ENCODE data around the gene ATXN7L1.
"Not testable (repeated sequence)": the region's sequence is repeated elsewhere in the genome, so short reads cannot be mapped to it uniquely, and the experiment has no call there.

Gene ATXN7L1

DNA sequence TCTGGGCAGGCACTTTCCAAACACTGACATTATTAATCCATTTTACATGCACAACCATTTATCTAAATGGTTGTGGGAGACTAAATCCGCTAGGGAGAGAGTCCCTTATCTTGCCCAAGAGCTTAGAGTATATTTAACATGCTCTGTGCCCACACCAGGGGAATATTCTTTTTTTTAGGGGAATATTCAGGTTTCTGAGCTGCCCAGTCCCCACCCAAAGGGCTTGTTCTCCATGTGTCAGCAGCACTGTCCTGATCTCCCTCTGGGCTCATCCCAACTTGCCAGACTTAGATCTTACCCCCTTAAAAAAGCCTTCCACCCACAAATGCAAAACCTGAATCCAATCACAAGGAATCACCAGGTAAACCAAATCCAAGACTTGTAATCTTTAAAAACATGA, 132.1 kb downstream of the ATXN7L1 start:
- DNase-seq (ENCODE audit: low spot score), result no peak

DNA sequence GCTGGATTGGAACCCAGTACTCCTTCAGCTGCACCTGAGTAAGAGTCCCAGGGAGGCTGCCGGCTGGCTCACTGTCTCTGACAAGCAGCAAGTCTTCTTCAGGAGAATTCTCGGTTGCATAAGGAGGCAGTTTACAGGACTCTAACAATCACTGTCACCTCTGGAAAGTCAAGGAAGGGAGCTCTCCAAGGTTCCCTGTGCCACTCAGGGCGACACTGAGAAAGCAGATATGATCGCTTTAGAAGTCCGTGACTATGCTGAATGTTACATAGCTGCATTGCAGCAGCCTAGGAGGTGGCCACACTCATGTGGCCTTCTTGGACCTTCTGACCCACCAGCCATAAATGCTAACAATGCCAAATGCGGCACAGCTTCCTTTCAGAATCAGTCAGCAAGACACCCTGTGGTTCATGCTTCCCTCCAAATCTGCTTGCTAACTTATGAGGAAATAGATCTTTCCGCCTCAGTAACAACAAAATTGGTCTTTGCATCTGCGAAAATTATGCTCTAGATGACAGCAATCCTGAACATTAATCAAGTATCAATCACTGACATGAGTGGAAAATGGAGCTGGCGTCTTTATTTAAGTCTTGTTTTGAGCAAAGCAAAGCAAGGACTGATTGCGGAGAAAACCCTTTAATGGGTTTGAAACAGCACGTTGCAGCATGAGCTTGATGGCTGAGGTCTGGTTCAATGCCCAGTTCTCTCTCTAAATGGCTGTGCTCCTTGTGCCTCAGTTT, 132.9 kb downstream of the ATXN7L1 start:
- DNase-seq (ENCODE audit: low spot score), result no peak

DNA sequence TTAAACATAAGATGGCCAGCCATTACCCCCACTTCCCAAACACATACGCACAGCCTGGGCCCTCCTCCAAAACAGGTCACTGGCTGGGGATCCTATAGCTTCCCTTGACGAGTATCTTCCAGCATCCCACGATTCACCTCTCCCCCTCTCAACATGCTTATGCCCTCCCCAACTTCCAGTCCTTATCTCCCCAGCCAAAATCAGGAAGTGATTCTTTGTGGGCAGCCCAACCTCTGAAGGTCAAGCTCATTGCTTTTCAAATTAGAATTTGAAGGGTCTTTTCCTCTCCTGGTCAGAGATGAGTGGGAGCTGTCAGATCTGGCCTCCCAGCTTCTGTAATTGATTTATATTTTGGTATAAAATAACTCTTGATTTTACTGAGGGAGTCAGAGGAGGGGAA, 133.6 kb downstream of the ATXN7L1 start:
- no peak for DNase-seq (ENCODE audit: low spot score)

DNA sequence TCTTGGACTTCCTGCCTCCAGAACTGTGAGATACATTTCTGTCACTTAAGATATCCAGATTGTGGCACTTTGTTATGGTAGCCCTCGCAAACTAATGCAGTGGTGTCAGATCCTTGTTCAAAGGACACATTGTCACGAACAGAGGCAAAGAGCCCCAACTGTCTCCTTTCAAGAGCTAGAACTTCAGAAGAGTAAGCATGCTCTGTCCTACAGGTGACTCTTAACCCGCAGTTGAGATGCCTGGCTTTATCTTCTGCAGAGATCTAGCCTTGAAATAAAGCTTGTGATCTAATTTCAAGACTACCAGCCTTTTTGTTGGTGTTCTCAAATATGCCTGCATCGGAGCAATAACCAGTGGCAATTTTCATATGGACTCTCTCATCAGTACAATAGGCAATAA, 134.4 kb downstream of the ATXN7L1 start:
- DNase-seq (ENCODE audit: low spot score), result no peak

DNA sequence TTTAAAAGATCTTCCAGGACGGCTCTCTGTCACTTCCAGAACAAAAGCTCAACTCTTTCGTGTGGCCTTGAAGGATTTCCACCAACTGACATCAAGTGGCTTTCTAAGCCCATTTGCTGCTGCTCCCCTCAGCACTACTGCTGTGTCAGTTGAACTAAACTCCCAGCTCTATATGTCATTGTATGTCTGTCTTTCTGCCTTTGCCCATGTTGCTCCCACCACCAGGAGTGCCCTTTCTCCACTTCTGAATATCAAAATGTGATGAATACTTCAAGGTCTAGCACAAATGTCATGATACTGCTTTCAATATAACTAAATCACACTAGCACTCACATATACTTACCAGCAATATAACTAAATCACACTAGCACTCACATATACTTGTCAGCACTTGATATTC, 138.3 kb downstream of the ATXN7L1 start:
- DNase-seq (ENCODE audit: low spot score), result no peak

DNA sequence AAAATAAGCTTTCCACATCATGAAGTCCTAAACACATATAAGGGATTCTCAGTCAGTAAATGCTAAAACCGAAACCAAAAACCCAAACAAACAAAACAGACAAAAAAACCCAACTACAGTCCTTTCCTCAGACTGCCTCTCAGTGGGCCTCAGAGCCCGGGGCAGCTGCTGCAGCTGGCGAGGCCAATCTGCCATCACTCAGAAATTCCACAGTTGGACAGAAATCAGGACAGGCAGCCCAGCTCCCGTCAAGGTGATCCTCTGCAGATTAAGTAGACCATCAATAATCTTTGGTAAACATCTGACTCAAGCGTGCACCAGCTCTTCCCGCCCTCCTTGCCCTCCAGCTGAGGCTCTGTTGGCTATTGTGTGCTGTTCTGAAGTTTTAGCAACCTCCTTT, 142.2 kb downstream of the ATXN7L1 start:
- no peak for DNase-seq (ENCODE audit: low spot score)

DNA sequence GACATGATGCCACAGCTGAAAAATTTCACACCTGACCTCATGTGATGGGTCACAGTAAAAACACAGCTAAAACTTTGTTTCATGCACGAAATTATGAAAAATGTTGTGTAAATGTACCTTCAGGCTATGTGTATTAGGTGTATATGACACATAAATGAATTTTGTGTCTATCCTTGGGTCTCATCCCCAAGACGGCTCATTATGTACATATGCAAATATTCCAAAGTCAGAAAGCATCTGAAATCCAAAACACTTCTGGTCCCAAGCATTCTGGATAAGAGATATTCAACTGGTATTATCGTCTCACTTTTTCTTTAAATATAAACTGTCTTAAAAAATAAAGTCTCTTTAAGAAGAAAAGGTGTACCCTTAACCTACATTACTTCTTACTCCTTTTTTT, 145.4 kb downstream of the ATXN7L1 start:
- no peak for DNase-seq (ENCODE audit: low spot score)

DNA sequence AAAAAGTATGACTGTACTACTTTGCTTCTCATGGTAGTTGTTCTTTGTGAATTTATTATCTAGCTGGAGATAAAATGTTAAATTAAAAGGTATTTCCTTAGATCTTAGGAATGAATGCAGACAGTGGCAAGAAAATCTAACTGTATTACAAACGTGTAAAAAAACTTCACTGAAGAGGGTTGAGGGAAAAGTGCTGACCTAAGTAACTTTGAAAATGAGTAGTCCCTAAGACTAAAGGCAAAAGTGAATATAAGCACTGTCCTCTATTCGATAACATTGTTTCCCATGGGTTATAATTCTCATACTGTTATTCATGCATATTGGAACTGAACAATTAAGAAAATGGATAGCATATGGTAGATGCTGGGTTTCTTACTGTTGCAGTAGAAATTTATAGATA, 148.4 kb downstream of the ATXN7L1 start:
- DNase-seq (ENCODE audit: low spot score), result no peak

DNA sequence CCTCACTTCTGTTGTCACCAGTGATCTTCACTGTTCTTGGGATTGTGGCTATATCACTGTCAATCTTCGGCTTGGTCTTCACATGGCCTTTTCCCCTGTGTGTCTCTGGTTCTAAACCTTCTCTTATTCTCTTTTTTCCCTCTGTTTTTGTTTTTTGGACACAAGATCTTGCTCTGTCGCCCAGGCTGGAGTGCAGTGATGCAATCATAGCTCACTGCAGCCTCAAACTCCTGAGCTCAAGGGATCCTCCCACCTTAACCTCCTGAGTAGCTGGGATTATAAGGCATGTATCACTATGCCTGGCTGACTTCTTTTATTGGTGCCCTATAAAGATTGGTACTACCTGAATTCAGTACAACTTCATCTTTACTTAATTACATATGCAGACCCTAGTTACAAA, 151.7 kb downstream of the ATXN7L1 start:
- DNase-seq (ENCODE audit: low spot score), result no peak

DNA sequence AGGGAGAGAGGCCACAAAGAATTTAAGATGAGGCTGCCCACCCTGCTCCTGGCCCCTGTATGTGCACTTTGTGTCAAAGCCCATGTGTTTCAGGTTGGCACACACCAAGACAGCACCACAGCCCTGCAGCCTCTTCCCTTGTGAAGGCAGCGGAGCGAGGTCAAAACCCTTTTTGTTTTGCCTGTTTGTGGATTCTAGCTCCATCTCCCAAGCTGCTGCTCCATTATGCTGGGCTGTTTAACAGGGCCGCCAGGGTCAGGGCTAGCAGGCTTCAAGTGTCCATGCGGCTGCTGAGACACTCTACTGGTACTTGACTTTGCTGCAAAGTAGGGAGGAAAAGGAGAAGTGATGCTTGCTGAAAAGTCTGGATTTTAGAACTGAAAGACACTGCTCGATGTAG, 152.8 kb downstream of the ATXN7L1 start:
- peak; percentile 47 for DNase-seq (ENCODE audit: low spot score)

DNA sequence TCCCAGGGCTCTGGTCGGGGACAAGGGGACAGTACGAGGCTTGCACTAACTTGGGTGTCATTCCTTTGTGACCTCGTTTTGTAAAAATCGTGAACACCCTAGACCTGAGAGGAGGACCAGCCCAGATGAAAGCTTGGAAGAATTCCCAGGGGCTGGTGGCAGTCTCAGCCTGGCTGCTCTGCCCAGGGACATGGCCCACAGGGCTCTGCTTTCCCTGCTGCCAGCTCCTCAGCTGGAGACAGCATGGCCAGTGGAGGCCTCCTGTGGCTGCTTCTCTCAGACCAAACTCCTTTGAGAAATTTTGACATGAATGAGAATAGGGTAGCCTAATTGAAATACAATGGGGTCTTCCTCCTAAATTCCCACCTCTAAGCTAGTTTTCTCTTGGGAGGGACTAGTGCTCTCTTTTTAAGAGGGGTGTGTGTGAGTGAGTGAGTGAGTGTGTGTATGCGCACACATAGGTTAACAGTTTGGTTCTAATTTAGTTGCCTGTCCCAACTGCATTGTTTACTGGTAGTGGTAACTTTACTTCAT, 154.8 kb downstream of the ATXN7L1 start:
- DNase-seq (ENCODE audit: low spot score), result no peak

DNA sequence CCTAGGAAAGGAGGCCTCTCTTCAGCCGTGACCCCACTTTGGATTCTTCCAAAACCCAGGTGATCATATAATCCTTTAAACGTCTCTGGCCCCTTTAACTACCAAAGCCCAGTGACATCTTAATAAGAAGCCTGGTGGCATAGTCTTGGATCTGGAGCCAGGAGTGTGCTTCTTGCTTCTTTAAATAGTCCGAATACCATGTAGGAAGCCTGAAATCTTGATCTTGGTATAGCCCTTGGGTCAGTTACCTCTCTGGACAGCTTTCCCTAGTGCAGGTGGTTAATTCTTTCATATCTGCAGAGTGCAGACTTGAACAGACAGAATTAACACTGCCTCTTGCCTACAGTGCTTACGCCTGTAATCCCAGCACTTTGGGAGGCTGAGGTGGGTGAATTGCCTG, 156.5 kb downstream of the ATXN7L1 start:
- DNase-seq (ENCODE audit: low spot score), result no peak

DNA sequence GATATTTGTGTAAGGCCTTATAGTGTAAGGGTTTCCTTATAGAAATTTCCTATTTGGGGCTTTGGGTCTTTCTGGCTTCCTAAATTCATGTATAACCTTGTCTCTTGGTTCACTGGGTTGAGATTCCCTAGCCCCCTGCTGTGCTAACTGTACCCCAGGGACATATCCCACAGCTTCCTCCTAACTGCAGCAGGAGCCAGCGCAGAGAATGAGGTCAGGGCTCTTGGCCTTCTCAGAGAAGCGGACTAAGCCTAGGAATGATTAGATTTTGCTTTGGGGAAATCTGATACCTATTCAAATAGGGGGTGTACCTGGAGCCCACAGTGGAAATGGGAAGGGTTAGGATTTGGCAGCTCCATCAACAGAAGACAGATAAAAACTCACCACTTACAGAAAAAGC, 157.0 kb downstream of the ATXN7L1 start:
- no peak for DNase-seq (ENCODE audit: low spot score)

DNA sequence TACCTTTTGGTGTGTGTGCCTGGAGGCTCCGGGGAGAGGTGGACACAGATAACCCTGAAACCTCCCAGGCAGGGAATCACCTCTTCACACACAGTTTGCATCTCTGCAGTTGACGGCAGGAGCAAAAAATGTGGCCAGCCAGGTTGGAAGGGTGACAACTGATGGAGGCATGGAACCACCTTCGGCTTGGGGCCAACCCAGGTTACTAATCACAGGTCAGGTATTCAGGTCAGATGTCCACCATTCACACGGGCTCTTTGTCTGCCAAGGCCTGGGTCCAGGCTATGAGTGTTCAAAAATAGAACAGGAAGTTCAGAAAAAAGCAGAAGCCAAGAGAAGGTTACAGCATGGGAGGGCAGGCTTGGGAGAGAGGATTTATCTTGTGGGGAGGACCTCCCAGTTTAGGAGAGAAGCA, 157.9 kb downstream of the ATXN7L1 start:
- DNase-seq (ENCODE audit: low spot score), result no peak

DNA sequence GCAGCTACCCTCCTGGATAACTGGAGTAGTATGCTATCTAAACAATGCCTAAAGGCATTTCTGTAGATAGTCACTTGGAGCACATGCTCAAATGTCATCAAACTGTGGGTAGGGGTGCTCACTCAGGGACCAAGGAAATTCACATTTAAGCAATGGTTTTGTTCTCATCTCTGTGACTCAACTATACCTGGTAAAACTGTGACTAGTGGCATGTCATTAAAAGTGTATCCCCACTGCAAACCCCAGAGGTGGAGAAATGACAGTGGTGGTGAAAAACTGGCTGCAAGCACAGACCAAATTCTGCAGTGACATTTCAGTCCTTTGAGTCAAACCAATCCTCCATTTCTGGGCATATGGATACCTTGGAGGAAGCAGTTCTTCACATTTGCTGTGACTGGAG, 160.9 kb downstream of the ATXN7L1 start:
- no peak for DNase-seq (ENCODE audit: low spot score)

DNA sequence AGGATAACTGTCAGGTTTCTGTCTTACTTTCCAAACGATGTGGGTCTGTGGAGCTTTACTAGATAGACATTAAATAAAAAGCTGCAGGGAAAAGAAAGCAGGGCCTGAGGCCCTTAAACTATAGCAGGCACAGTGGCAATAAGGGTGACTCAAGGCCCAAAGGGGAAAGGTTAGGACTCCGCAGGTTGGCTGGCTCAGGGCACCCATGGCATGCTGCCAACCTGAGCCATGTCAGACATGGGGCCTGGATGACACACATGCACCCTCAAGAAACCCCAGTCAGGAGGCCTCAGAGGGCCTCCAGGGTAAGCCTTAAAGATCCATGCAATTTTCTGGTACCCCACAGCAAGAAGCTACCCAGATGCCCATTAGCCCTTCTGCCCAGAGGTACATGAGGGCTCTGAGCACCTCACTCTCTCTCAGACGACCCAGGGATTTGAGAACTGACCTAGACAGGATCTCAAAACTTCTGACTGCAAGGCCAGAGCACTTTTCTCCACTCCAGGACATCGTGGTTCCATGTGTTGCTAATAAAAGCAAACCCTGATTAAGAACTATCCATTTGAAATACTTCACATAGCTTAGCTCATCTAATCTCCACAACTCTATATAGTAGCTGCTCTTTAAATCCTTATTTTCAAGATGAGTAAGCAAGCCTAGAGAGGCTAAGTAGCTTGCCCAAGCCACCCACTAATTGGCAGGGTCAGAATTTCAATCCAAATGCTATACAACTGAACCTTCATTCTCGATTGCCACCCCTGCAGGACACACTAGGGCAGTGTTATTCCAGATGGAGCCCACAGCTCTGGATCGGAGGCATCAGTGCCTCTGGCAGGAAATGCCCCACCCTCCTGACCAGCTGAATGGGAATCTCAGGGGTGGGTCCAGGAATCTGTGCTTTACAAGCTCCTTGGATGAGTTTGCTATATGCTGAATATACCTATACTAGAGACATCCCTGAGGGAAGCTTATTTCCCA, 162.6 kb downstream of the ATXN7L1 start:
- no peak for DNase-seq (ENCODE audit: low spot score)

DNA sequence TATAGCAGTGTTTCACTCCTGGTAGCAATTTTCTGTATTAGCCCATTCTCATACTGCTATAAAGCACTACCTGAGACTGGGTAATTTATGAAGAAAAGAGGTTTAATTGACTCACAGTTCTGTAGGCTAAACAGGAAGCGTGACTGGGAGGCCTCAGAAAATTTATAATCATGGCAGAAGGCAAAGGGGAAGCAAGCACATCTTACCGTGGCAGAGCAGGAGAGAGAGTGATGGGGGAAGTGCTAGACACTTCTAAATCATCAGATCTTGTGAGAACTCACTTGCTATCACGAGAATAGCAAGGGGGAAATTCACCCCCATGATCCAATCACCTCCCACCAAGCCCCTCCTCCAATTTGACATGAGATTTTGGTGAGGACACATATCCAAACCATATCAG, 163.5 kb downstream of the ATXN7L1 start:
- DNase-seq (ENCODE audit: low spot score), result no peak

DNA sequence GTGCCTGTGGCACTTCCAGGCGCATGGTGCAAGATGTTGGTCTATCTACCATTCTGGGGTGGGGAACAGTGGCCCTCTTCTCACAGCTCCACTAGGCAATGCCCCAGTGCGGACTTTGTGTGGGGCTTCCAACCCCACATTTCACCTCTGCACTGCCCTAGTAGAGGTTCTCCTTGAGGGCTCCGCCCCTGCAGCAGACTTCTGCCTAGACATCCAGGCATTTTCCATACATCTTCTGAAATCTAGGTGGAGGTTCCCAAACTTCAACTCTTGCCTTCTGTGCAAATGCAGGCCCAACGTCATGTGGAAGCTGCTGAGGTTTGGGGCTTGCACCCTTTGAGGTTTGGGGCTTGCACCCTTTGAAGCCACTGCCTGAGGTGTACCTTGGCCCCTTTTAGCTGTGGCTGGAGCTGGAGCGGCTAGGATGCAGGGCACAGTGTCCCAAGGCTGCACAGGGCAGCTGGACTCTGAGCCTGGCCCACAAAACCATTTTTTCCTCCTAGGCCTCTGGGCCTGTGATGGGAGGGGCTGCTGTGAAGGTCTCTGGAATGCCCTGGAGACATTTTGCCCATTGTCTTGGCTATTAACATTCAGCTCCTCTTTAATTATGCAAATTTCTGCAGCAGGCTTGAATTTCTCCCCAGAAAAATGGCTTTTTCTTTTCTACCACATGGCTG, 164.5 kb downstream of the ATXN7L1 start:
- no peak for DNase-seq (ENCODE audit: low spot score)

DNA sequence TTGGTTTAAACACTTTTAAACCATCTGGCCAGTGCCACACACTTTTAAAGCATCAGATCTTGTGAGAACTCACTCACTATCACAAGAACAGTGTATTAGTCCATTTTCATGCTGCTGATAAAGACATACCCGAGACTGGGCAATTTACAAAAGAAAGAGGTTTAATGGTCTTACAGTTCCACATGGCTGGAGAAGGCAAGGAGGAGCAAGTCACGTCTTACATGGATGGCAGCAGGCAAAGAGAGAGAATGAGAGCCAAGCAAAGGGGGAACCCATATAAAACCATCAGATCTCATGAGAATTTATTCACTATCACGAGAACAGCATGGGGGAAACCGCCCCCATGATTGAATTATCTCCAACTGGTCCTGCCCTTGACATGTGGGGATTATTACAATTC, 165.7 kb downstream of the ATXN7L1 start:
- DNase-seq (ENCODE audit: low spot score), result not testable (repeated sequence)

DNA sequence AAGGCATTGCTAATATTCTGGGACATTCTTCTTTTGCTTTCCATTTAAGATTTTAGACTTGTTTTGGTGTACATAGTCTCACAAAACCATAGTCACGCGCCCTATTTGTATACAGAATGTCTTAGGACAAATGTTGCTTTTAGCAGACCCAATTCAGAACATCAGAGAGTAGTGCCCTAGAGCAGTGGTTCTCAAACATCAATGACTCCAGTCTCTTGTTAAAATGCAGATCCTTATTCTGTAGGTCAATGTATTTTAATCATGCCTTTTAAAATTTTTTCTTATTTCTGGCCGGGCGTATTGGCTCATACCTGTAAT, 167.7 kb downstream of the ATXN7L1 start:
- DNase-seq (ENCODE audit: low spot score), result no peak

DNA sequence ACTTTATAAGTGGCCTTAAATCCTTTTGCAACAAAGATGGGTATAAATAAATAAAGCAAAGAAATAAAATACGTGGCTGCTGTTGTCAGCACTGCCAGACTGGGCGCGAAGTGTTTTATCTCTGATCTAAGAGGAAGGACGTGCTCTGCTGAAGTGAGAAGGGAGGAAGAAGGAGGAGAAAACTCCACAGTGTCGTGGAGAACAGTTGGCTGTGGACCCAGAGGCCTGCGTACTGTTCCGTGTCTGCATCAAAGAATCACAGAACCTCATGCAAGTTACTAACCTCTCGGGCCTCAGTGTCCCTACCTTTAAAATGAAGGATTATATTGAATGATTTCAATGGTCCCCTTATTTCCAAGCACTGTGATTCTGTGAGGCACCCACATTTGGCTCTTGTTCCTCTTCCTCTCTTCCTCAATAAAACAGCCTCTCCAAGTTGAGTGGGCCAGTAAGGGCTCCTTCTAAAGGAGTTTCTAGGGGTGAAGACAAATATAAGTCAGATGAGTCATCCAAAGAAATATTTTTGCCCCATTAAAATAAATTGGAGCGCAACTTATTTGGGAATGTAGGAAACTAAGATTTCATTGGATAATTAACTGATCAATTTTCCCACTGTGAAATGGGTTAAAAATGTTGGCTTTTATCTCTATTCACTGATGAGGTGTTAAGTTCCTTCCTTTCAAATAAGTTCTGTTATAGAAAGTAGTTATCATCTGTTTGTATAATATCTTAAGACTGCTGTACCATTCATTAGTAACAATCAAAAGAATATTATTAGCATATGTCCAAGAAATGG, 168.2 kb downstream of the ATXN7L1 start:
- DNase-seq (ENCODE audit: low spot score), result no peak

DNA sequence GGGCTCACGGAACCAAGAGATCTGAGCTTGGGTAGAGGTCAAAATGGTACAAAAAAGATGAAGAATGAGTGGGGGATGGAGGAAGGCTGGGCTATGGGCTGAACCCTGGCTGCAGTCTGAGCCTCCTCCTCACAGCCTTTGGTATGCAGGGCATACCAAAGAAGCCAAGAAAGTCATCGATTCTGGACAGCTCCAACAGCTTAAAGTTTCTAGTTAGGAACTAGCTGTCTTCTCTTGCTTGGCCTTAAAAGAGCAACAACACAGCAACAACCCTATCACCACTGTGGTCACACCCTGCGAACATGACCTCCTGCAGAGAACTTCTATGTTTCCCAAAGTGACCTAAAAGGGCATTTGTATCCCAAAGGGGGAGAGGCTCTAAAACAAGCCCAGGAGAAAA, 169.0 kb downstream of the ATXN7L1 start:
- no peak for DNase-seq (ENCODE audit: low spot score)

Measured in putamen (tissue), 1 donor.